Measurements from ENCODE around the gene HCK. TPM values are rescaled to one million over a fixed set of nuclear protein-coding genes. Genes with fewer than 3 reads are reported as not detected.

Gene HCK
- total RNA-seq, 3 donors from 2014 or later = 6.2 to 17.3 (median 13.4) TPM

GRCh38 chr20:32070690-32071213 is 18.7 kb downstream of the HCK start:
- Histone ChIP-seq H3K9me3 (no peaks in the 10 kb centered on the region), H3K4me3 (no peak overlapping the region), H3K36me3 (ENCODE audit: low read depth) (no peaks in the 10 kb centered on the region), H3K4me1 (ENCODE audit: low read depth) (no peaks in the 10 kb centered on the region)
- intact Hi-C loops (cut with DNase I, micrococcal nuclease) = no loop called here
- ATAC-seq (no peak), DNase-seq (no peak)
- no peak for TF ChIP-seq CTCF (IDR thresholded peaks at IDR 0.05)

GRCh38 chr20:32071395-32072167 is 19.5 kb downstream of the HCK start:
- ATAC-seq (no peak), DNase-seq (no peak)
- Histone ChIP-seq H3K4me1 (ENCODE audit: low read depth) (no peaks in the 10 kb centered on the region), H3K36me3 (ENCODE audit: low read depth) (no peaks in the 10 kb centered on the region), H3K4me3 (no peak overlapping the region), H3K9me3 (no peaks in the 10 kb centered on the region)
- TF ChIP-seq CTCF (IDR thresholded peaks at IDR 0.05) = no peak
- intact Hi-C loops (cut with DNase I, micrococcal nuclease) = no loop called here

- TF ChIP-seq CTCF (IDR thresholded peaks at IDR 0.05) = no peak
- no peaks in the 10 kb centered on the region for H3K36me3 ChIP-seq (ENCODE audit: low read depth)
- DNase-seq (no peak), ATAC-seq (no peak)
- no peak overlapping the region for H3K4me3 ChIP-seq
- H3K4me1 ChIP-seq (ENCODE audit: low read depth) = no peaks in the 10 kb centered on the region
- intact Hi-C loops (cut with DNase I, micrococcal nuclease) = no loop called here
- no peaks in the 10 kb centered on the region for H3K9me3 ChIP-seq
These were observed 20.2 kb downstream of the HCK start for GRCh38 chr20:32072168-32072750.

GRCh38 chr20:32075534-32075933 is 23.5 kb downstream of the HCK start:
- intact Hi-C loops (cut with DNase I, micrococcal nuclease) = no loop called here
- no peaks in the 10 kb centered on the region for H3K9me3 ChIP-seq
- ATAC-seq = no peak
- no peak overlapping the region for H3K4me3 ChIP-seq
- TF ChIP-seq CTCF (IDR thresholded peaks at IDR 0.05) = no peak
- H3K36me3 ChIP-seq (ENCODE audit: low read depth) = no peaks in the 10 kb centered on the region
- no peak for DNase-seq
- H3K4me1 ChIP-seq (ENCODE audit: low read depth) = no peaks in the 10 kb centered on the region

GRCh38 chr20:32077190-32077589 is 25.1 kb downstream of the HCK start:
- DNase-seq = no peak
- Histone ChIP-seq H3K4me3 (no peak overlapping the region), H3K36me3 (ENCODE audit: low read depth) (no peaks in the 10 kb centered on the region), H3K9me3 (no peaks in the 10 kb centered on the region), H3K4me1 (ENCODE audit: low read depth) (no peaks in the 10 kb centered on the region)
- peak; percentile 14 for ATAC-seq
- TF ChIP-seq CTCF (IDR thresholded peaks at IDR 0.05) = no peak
- intact Hi-C loops (cut with DNase I, micrococcal nuclease) = no loop called here

All from mucosa of descending colon (tissue), 3 donors.